Lower lobe of right lung (tissue), 2 donors: ENCODE results near the gene IDH2. TPM values are rescaled to one million over a fixed set of nuclear protein-coding genes. Genes with fewer than 3 reads are reported as not detected.

Experiments
- ATAC-seq, 2 donors: fragments of 200-7000 bp; cut with Tn5 transposase; one replicate each; pipeline ENCODE4 v1.9.1; 2020 to 2022; ENCODE audit warnings: mild to moderate bottlenecking in 2 of 2, moderate library complexity in 2 of 2
- DNase-seq: peaks from one replicate; pipeline ENCODE4 v3.0.0-alpha.2; 2020
- H3K27ac ChIP-seq: fragments of 200-600 bp; one replicate; pipeline ENCODE4 v1.8.0; 2022
- H3K27me3 ChIP-seq: fragments of 200-600 bp; one replicate; pipeline ENCODE4 v1.8.0; 2022; ENCODE audit warnings: low read depth
- H3K36me3 ChIP-seq: fragments of 200-600 bp; one replicate; pipeline ENCODE4 v1.8.0; 2022; ENCODE audit warnings: mild to moderate bottlenecking
- H3K4me1 ChIP-seq: fragments of 200-600 bp; one replicate; pipeline ENCODE4 v1.8.0; 2022
- H3K4me3 ChIP-seq: fragments of 200-600 bp; one replicate; pipeline ENCODE4 v1.8.0; 2022; ENCODE audit warnings: mild to moderate bottlenecking
- H3K9me3 ChIP-seq: fragments of 200-600 bp; one replicate; pipeline ENCODE4 v1.8.0; 2022
- CTCF ChIP-seq: fragments of 200-600 bp; IDR thresholded peaks from one replicate; pipeline ENCODE4 v1.8.0; 2022; ENCODE audit warnings: antibody characterized with exemption, mild to moderate bottlenecking
- intact Hi-C: fragments of 100-400 bp; cut with DNase I; formaldehyde crosslinking; loops from one replicate; pipeline ENCODE4 v1.11.0; 2022
- total RNA-seq: library from RNA; stranded (reverse); fragmentation: NEBNext Ultra II Directional; extraction: Animal tissue kit (Norgen Biotek cat#: 25700); gene quantifications from one replicate; pipeline ENCODE4 v1.2.1, GENCODE V29; 2021
- donor health status: DM: no; HTN: yes; CAD: no; lungs with severe emphysema.

The IDH2 gene
- total RNA-seq, 1 donor from 2014 or later, result 46.7 TPM

GRCh38 chr15:90058308-90058707, 44.0 kb downstream of the IDH2 start:
- H3K27ac ChIP-seq, result peak overlapping the region; percentile 82
- no peak overlapping the region for H3K4me3 ChIP-seq
- DNase-seq, result no peak
- intact Hi-C loops, result no loop called here
- no peak for ATAC-seq
- peaks cover 75% of the 10 kb centered on the region for H3K4me1 ChIP-seq
- no peaks in the 10 kb centered on the region for H3K27me3 ChIP-seq
- TF ChIP-seq CTCF, result no peak
- no peaks in the 10 kb centered on the region for H3K9me3 ChIP-seq
- no peaks in the 10 kb centered on the region for H3K36me3 ChIP-seq

- Histone ChIP-seq H3K9me3 (no peaks in the 10 kb centered on the region), H3K4me3 (no peak overlapping the region), H3K27me3 (no peaks in the 10 kb centered on the region), H3K36me3 (no peaks in the 10 kb centered on the region), H3K4me1 (peaks cover 66% of the 10 kb centered on the region), H3K27ac (no peak overlapping the region)
- TF ChIP-seq CTCF, result no peak
- ATAC-seq, result no peak
- intact Hi-C loops, result no loop called here
- no peak for DNase-seq
Measured at GRCh38 chr15:90056529-90056928, 45.7 kb downstream of the IDH2 start.

GRCh38 chr15:90055182-90055581, 47.1 kb downstream of the IDH2 start:
- no peak for DNase-seq
- TF ChIP-seq CTCF, result no peak
- intact Hi-C loops, result no loop called here
- Histone ChIP-seq H3K27me3 (no peaks in the 10 kb centered on the region), H3K36me3 (no peaks in the 10 kb centered on the region), H3K27ac (peak overlapping the region; percentile 22), H3K4me1 (peaks cover 55% of the 10 kb centered on the region), H3K4me3 (no peak overlapping the region), H3K9me3 (no peaks in the 10 kb centered on the region)
- peak; percentile 21 to 34 for ATAC-seq

- DNase-seq (no peak), ATAC-seq (no peak)
- no peaks in the 10 kb centered on the region for H3K9me3 ChIP-seq
- intact Hi-C loops, result no loop called here
- H3K4me1 ChIP-seq, result peaks cover 50% of the 10 kb centered on the region
- no peak for TF ChIP-seq CTCF
- no peak overlapping the region for H3K4me3 ChIP-seq
- H3K27ac ChIP-seq, result peak overlapping the region; percentile 22
- H3K36me3 ChIP-seq, result no peaks in the 10 kb centered on the region
- H3K27me3 ChIP-seq, result no peaks in the 10 kb centered on the region
Measured at GRCh38 chr15:90054618-90055097, 47.6 kb downstream of the IDH2 start.

- TF ChIP-seq CTCF, result no peak
- no peak overlapping the region for H3K4me3 ChIP-seq
- no peaks in the 10 kb centered on the region for H3K9me3 ChIP-seq
- no peak for DNase-seq
- ATAC-seq, result no peak
- no peaks in the 10 kb centered on the region for H3K27me3 ChIP-seq
- intact Hi-C loops, result no loop called here
- peak overlapping the region; percentile 22 for H3K27ac ChIP-seq
- H3K36me3 ChIP-seq, result no peaks in the 10 kb centered on the region
- peaks cover 42% of the 10 kb centered on the region for H3K4me1 ChIP-seq
Measured at GRCh38 chr15:90053685-90054466, 48.4 kb downstream of the IDH2 start.
